Measurements from ENCODE around the gene U2SURP.
"Not testable (repeated sequence)": the region's sequence is repeated elsewhere in the genome, so short reads cannot be mapped to it uniquely, and the experiment has no call there.

DNA sequence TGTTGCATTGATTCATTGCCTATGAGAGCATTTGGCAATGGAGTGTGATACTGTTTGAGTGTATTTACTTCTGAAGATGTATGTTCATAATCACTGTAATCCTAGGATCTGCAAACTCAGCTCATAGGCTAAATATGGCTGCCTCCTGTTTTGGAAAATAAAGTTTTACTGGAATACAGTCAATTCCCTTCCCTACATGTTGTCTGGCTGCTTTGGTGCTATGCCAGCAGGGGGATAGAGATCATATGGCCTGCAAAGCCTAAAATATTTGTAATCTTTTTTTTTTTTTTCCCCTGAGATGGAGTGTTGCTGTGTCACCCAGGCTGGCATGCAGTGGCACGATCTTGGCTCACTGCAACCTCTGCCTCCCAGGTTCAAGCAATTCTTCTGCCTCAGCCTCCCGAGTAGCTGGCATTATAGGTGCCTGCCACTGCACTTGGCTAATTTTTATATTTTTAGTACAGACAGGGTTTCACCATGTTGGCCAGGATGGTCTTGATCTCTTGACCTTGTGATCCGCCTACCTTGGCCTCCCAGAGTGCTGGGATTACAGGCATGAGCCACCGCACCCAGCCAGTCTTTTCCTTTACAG lies 30.5 kb downstream of the U2SURP start:
- TF ChIP-seq, protein P1, sequence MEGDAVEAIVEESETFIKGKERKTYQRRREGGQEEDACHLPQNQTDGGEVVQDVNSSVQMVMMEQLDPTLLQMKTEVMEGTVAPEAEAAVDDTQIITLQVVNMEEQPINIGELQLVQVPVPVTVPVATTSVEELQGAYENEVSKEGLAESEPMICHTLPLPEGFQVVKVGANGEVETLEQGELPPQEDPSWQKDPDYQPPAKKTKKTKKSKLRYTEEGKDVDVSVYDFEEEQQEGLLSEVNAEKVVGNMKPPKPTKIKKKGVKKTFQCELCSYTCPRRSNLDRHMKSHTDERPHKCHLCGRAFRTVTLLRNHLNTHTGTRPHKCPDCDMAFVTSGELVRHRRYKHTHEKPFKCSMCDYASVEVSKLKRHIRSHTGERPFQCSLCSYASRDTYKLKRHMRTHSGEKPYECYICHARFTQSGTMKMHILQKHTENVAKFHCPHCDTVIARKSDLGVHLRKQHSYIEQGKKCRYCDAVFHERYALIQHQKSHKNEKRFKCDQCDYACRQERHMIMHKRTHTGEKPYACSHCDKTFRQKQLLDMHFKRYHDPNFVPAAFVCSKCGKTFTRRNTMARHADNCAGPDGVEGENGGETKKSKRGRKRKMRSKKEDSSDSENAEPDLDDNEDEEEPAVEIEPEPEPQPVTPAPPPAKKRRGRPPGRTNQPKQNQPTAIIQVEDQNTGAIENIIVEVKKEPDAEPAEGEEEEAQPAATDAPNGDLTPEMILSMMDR (IDR thresholded peaks at IDR 0.05) = not testable (repeated sequence)
- TF ChIP-seq POLR2A (IDR thresholded peaks at IDR 0.05) = not testable (repeated sequence)

Data from right lobe of liver (tissue), 4 donors.